T-helper 22 cell (primary cell): ENCODE measurements around the gene CDH26.

Experiments
- DNase-seq: peaks from one replicate; pipeline ENCODE4 v3.0.0-alpha.2; 2020; ENCODE audit warnings: low read depth

Gene CDH26

DNA sequence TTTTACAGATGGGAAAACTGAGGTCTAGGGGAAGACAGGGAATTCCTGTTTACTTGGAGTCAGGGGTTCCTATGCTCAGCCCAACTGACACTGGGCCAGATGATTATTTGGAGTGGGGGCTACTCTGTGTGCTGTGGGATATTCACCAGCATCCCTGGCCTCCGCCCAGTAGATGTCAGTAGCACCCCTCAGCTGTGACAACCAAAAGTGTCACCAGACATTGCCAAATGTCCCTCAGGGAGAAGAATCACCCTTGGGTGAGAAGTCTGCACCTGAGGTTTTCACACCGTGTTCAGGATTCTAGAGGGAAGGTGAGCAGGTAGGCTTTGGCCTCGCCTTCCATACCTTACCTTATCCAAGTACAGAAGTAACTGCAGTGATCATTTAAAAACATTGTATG is 27.6 kb downstream of the CDH26 start:
- DNase-seq = no peak

DNA sequence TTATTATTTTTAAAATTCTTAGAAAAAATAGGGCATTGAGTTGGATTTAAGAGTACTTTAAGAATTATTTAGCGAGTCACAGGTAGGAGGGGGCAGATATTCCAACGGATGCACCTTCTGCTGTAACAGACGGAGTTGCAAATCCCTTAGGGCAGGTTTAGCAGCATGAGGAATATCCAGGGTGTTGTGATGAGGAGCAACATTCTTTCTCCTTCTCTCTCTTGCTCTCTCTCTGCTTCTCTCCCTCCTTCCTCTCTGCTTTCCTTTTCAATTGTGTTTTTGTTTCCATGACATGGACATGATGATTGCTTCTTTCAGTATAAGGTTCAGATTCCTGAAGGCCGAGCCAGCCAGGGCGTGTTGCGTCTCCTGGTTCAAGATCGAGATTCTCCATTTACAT is 28.9 kb downstream of the CDH26 start:
- DNase-seq = no peak

DNA sequence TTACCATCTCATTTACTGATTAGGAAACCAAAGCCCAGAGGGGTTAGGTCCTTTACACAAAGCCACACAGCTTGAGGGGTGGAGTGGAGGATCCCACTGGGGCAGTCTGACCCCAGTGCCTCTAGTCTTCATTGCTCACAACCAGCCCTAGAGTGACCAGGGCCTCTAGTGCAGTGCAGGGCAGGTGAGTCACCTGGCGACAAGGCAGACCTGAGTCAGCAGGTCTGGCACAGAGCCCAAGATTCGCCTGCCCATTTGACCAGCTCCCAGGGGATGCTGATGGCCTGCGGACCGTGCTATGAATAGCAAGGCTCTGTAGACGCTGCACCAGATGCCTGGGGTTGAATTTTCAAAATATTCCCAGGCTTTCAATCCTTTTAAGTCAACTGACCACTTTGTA is 29.9 kb downstream of the CDH26 start:
- no peak for DNase-seq

DNA sequence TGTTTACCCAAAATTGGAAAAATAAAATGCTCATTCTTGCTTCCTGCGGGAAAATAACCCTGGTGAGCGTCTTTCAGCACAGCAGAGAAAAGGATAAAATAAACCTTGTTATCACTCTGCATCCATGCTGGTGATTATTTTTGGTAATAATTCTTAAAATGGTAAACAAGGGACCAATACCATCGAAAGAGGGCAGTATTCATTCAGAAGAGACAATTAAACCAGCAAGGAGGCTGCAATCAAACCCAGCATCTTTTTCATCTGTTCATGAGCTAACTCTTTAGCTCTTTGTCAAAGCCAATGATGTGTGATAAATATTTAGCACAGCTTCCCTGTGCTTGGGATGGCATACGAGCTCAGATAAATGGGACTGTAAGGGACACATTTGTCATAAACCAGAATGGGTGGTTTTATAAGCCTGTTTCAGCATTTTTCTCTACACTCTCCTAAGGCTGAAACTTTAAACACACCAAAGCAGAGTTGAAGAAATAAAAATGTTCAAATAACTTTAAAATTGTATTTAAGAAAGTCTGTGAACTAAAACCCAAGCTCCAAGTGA is 34.4 kb downstream of the CDH26 start:
- DNase-seq = no peak

DNA sequence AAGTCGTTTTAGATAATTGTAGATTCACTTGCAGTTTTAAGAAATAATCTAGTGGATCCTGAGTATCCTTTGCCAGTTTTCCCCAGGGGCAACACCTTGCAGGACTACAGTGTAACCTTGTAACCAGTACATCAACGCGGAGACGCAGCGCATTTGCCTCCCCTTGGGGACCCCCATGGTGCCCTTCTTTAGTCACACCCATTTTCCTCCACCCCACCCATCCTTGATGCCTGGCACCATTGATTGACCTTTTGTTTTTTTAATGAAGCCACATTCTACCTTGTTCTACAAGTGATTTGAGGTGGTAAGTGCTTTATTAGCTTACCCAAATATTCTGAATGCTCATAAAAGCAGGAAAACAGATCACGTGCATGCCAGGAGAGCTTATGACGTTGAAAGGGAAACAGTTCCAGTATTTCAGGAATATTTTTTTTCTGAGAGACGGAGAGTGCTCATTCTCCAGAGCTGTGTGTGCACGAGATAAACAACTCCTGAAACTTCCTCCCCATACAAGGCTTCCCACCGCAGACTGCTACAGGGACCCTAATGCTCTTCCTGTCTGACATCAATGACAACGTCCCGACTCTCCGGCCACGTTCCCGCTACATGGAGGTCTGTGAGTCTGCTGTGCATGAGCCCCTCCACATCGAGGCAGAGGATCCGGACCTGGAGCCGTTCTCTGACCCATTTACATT is 35.7 kb downstream of the CDH26 start:
- DNase-seq = no peak

DNA sequence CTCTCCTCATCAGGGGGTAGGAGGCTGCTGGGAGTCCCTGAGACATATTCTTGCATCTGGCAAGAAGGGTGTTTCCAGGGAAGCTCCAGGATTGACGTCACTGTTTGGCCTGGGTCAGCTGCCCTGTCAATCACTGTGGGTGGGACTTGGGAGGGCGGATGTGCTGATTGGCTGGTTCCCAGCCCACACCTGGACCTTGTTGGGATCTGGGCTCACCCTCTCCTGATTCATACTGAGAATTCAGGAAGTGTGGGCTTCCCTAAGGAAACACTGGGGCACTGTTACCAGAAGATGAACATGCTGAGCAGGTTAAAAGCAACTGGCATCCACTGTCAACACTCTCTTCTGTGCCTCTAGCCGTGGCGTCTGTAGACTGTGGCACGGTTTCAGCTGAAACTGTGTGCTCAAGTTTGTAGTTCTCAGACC is 36.5 kb downstream of the CDH26 start:
- DNase-seq = no peak

DNA sequence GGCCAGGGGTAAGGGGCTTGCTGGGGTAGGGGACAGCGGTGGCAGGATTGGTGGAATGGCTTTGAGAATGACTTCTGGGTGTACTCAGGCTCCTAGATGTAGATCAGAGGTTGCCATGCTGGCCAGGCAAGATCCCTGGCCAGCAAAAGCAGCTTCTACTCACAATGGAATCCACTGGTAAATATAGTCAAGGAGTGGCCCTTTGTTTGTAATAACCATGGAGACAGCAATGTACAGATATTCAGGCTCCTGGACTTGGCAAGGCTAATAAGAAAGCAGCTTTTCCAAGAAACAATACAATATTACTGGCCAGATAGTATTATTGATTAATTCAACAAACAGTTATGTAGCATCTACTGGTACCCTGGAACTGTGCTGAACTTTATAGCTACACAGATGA is 37.9 kb downstream of the CDH26 start:
- no peak for DNase-seq

DNA sequence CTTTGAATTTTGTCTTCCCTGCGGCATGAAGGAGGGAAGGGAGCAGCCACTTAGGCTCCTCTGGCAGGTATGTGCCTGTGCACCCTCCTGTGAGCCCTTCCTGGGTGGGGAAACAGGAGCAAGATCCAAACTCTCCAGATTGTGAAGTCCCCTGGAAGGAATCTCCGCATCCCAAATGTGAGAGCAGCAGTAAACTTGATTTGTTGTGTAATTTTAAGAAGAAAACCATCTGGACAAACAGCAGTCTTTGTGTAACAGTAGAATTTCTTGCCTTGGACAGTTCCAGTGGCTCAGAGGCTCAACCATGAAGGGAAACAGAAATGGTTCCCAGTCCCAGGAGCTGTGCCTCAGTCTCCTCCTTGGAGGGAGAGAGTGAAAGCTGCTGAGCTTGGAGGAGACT is 39.7 kb downstream of the CDH26 start:
- DNase-seq = no peak

DNA sequence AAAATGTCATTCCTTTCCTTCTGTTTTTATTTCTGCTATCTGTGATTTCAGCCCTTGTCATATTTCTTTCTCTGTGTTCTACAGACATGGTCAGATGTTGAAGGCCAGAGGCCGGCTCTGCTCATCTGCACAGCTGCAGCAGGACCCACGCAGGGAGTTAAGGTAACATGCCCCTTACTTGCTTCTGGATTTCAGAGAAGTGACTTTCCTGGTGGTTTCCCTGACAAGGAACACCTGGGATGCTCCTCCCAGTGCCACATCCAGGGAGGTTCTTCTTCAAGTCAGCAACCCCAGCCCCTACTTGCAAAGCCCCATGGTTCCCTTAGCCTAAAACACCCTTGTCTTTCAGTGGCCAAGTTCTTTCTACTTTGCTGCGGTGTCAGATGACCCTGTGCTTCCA is 41.3 kb downstream of the CDH26 start:
- DNase-seq = no peak

DNA sequence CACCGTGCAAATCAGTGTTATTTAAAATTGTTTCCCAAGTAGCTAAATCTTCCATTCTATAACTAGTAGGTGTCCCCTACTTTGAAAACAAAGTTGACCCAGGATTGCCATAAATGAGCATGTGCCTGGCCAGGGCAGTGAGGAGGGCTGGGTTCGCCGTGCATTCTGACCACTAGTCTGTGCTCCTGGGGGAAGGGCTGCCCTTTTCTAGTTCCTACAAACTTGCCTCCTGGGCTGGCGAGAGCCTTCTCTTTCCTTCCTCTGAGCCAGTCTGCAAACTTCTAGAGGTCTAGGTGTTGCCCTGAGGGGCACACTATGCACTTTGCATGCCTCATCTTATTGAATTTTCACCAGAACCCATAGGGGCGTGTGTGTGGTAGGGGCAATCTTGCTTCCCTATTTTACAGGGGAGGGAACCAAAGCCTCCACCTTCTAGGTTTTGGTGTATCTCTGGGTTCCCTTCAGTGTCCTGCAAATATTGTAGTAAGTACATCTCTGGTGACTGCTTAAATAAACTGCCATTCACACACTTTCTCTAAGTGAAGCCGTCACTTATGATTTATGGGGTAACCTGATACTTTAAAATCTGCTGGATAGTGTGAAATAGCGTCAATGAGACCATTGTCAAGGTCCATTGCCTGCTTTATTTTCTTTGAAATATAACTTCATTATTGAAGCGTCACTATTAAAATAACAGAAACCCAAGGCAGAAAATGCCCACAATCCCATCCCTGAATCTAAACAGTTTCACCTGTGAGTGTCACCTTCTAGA is 42.2 kb downstream of the CDH26 start:
- DNase-seq = no peak

DNA sequence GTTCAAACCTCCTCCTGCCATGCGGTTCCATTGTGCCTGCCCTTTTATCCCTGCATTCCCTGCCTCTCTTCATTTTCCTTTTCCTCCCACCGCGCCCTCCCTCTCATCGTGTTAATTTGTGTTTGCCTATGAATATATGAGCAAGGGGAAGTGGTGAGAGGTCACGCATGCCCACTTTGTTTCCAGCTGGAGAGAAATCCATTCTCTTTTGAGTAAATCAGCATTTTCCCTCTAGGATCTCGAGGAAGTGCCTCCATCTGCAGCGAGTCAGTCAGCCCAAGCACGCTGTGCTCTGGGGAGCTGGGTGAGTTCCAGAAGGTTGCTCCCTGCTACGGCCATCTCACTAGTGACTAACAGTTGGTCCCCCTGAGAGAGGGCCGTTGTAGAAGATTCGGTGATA is 42.9 kb downstream of the CDH26 start:
- no peak for DNase-seq

DNA sequence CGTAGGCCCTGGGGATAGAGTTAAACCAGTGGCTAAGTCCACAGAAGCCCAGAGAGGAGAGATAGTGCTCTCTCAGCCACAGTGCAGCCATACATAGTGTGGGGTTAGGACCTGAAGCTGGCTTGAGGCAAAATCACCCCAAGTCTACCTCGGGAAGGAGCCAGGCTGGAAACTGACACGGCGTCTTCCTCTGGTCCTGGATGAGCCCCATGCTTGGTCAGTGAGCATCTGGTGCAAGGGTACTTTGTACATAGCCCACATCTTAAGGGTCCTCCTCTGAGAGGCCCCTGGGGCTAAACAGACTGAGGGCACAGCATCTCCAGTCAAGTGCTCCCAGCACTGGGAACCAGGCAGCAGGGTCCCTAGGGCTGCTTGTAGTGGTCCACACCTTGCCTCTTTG is 45.6 kb downstream of the CDH26 start:
- DNase-seq = no peak

DNA sequence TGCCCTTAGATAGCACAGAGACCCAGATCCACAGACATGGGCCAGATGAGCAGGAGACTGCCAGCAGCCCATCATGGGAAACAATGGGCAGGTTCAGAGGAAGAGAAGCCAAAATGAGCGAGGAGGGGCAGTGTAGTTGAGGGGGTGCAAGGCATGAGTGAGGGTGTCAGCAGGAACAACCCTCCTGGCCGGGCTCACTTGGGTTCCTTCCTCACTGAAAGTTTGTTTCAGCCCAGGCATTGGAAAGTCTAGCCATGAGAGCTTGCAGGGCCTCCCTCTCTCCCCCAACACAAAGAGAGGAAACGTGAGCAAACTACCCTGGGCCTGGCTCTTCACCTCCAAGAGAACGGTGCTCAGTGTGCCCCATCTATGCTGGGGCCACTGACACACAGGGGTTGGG is 48.0 kb downstream of the CDH26 start:
- DNase-seq = no peak

DNA sequence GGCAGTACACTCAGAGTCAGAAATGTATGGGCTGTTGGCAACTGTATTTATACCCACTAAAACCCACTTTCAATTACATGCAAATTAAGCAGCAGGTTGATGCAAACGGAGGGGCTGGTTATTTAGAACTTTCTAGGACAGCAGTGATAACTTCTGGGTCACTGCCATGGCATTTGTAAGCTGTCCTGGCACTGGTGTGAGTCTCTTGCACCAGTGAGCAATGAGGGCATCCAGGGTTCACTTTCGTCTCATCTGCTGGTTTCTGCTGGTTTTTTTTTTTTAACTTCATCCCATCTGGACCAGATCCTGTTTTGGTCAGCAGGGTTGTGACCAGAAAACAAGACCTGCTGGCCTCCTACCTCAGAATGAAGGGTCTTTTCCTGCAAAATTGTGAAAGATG is 49.2 kb downstream of the CDH26 start:
- no peak for DNase-seq

DNA sequence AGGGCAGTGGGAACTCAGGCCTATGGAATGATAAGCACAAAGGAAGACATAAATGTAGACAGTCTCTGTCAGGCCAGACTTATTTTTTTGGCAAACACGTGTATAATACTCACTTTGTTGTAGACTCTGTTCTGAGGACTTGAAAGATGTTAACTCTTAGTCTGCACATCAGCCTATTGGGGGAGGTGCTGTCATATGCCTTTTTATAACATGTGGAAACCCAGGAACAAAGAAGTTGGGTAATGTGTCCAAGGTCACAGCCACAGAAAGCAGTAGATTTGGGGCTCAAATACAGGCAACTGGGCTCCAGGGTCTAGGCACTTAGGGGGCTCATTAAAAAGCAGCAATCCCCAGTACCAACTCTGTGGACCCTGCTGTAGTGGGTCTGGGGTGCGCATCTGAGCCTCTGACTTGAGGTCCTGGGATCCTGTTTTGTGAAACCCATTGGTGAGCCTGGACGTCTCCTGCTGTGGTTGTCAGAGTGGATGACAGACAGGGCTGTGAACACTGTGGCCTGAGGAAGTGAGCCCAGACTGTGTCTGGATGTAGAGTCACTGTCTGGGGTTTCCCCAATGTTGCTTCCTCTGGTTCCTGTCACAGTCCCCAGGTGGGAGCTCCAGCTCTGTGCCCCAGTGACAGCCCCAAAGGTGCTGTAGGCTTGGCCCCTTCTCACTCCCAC is 50.0 kb downstream of the CDH26 start:
- DNase-seq = no peak

DNA sequence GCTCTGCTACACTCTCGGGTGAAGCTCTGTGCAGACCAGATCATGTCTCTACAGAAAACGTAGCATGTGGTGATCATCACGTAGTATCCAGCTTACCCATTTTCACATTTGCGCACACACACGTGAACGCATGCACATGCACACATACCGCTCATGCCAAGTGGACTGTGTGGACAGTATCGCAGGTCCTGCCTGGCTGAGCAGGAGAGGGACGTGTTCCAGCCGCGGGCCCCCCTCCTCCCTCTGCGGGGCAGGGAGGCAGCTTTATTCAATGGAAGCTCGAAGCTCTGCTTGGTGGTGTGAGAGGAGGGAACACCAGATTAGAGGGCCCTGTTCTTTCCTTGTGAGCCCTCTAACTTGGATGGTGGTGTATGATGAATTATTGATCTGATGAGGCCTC is 51.1 kb downstream of the CDH26 start:
- DNase-seq = no peak

DNA sequence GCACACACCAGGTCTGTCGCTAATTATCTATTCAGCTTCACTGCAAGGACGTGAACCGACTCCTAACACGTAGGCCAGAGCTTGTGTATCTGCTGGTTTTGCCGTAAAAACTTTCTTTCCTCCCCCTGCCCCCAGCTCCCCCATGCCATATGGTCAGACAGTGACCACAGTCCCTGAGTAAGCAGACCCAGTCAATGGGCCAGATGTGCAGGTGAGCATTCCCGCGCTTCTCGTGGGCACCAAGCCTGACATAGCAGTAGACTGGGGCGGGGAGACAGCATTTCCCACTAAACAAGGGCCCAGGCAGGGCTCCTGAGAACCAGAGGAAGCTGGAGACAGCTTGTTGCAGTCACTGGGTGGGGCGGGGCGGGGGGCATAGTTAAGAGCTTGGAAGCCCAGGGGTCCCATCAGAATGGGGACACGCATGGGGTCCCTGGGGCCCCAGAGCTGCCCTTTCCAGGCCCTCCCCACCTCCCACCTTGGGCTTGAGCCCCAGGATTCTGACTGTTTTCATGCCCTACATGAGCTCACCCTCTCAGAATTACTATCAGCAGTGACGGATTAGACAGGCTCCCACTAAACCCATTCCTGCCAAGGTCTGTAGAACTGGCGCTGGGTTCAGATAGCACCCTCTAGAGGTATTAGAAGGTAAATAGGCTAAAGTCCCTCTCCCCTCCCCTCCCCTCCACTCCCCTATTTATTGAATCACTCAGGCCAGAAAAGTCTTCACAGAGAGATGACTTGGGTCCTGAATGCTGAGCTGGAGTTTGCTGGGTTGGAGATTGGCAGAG is 51.8 kb downstream of the CDH26 start:
- DNase-seq = no peak

DNA sequence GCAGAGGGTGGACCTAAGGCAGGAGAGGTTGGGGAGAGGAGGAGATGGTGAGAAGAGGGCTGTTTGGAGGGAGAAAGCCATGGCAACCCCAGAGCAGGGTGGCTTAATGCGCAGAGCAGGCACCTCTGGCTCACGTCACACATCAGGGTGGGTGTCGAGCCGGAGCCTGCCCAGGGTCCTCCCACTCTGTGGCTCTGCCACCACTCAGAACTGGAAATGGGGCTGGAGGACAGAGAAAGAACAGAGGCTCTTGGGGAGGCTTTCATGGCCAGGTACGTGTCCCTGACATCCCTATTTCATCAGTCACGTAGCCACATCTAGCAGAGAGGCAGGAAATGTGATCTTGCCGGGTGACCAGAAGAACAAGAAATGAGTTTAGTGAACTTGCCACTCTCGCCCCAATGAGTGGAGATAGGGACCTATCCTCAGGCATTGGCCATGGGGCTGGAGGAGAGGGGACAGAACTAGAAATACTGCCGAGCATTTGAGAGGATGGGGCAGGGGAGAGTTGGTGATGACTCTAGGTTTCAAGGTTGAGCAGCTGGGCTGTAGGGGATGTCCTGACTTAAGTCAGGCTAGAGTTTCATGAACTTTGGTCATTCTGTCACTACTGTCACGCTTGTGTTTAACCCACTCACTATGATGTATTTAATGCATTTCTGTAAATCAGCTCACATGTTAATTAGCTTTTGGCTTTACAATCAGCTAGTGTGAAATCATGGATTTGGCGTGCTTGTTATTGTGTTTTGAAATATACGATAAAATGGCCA is 52.7 kb downstream of the CDH26 start:
- DNase-seq = no peak

DNA sequence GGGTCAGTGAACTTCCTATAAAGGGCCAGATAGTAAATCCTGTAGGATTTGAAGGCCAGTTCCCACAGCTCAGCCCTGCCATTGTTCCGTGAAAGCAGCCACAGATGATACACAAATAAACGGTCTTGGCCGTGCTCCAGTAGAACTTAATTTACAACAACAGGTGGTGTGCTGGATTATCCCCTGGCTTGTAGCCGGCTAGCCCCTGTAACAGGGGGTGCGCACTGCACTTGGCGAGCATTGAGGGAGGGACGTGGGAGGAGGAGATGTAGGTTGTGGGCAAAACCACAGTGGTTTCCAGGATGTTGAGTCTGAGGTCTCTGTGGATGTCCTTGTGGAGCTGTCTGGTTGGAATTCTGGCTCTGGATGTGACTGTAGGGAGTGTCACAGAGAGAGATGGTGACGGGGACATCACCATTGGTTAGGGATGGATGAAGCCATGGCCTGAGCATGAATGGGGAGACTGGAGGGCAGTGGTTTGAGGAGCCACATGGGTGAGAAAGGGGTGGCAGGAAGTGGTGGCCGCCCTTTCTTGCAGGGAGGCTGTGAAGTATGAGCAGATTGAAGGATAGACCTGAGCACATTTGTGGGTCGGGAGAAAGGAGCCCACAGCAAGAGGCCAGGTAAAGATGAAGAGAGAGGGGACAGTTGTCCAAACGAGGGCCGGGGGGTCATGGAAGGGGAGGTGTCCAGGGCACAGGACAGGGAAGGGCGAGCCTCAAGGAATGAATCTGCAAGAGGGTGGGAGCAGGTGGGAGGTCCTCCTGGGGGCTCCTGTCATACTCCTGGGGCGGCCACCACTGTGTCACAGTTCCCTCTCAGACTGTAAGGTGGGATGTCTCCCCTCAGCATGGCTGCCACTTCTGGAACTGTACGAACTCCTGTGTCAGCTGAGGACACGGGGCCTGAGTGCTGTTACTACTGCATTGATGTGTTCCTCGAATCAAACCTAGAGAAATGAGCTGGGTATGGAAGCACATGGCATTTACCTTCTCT is 53.6 kb downstream of the CDH26 start:
- no peak for DNase-seq
